ENCODE measurements around the gene AFM. TPM values are rescaled to one million over a fixed set of nuclear protein-coding genes. Genes with fewer than 3 reads are reported as not detected.

The AFM gene
- total and polyA plus RNA-seq, 2 donors (not counting 1 experiment from before 2014, with no cell fraction given): not detected

DNA sequence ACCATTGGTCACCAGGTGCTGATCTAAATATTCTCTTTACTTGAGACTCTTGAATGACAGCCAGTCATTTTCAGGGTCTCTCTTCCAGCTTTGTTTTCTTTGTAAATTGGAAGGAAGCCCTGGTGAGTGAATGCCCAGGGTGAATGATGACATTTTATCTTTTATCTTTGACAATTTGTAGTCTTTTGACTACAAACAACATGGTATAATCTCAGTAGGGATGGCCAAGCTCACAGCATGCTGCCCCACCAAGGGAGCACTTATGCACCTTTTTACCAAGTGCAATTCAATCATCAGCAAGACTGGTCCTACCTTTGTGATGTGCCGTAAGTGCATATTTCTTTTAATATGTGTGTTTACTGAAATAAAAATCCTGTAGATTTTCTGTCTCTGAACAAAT, 5.7 kb downstream of the AFM start:
- H3K36me3 ChIP-seq (replicated peaks in 1 of 2; ENCODE audit: control extremely low read depth in 1 of 2, control insufficient read depth in 1 of 2, extremely low read depth in 1 of 2, insufficient read depth in 2 of 2, low read length in 1 of 2): no peaks in the 10 kb centered on the region
- no peaks in the 10 kb centered on the region for H3K9me3 Mint-ChIP-seq (ENCODE audit: insufficient read depth)
- ChIA-PET CTCF (no interaction called here), POLR2A (no interaction called here)
- ATAC-seq (ENCODE audit: low read depth): no peak
- no peak overlapping the region for H2AFZ ChIP-seq (ENCODE audit: insufficient read depth, low read depth, low read length, poor library complexity, severe bottlenecking)
- H3K27ac Mint-ChIP-seq: no peak overlapping the region
- no peaks in the 10 kb centered on the region for H3K79me2 ChIP-seq (ENCODE audit: control insufficient read depth, insufficient read depth, low read length)
- H4K20me1 ChIP-seq (ENCODE audit: control insufficient read depth, insufficient read depth, low read length, poor library complexity, severe bottlenecking): no peaks in the 10 kb centered on the region
- peaks cover 32% of the 10 kb centered on the region for H3K27me3 Mint-ChIP-seq
- H3K4me3 ChIP-seq (ENCODE audit: control extremely low read depth in 1 of 5, extremely low read depth in 1 of 5, insufficient read depth in 1 of 5, low read depth in 2 of 5, low read length in 4 of 5): no peak overlapping the region
- H3K4me1 ChIP-seq (ENCODE audit: control insufficient read depth in 2 of 2, insufficient read depth in 2 of 2, low read length in 2 of 2): no peaks in the 10 kb centered on the region
- H3K4me2 ChIP-seq (replicated peaks; ENCODE audit: low read depth, low read length, poor library complexity, severe bottlenecking): no peak overlapping the region
- no peak overlapping the region for H3K9ac ChIP-seq (ENCODE audit: low read length)
- H3K27me3 ChIP-seq (replicated peaks in 1 of 4; ENCODE audit: control extremely low read depth in 1 of 4, control insufficient read depth in 3 of 4, insufficient read depth in 4 of 4, low read length in 3 of 4): no peaks in the 10 kb centered on the region
- H3K4me1 Mint-ChIP-seq: no peaks in the 10 kb centered on the region
- intact Hi-C loops (cut with micrococcal nuclease): no loop called here
- TF ChIP-seq EZH2 (IDR thresholded peaks at IDR 0.05; ENCODE audit: borderline replicate concordance, insufficient read depth, low read depth, low read length, poor library complexity, severe bottlenecking): no peak
- TF ChIP-seq, protein P1, sequence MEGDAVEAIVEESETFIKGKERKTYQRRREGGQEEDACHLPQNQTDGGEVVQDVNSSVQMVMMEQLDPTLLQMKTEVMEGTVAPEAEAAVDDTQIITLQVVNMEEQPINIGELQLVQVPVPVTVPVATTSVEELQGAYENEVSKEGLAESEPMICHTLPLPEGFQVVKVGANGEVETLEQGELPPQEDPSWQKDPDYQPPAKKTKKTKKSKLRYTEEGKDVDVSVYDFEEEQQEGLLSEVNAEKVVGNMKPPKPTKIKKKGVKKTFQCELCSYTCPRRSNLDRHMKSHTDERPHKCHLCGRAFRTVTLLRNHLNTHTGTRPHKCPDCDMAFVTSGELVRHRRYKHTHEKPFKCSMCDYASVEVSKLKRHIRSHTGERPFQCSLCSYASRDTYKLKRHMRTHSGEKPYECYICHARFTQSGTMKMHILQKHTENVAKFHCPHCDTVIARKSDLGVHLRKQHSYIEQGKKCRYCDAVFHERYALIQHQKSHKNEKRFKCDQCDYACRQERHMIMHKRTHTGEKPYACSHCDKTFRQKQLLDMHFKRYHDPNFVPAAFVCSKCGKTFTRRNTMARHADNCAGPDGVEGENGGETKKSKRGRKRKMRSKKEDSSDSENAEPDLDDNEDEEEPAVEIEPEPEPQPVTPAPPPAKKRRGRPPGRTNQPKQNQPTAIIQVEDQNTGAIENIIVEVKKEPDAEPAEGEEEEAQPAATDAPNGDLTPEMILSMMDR (IDR thresholded peaks at IDR 0.05): no peak
- no peak for DNase-seq
- H3K9me3 ChIP-seq (ENCODE audit: control extremely low read depth in 1 of 3, control insufficient read depth in 2 of 3, insufficient read depth in 1 of 3, low read length in 2 of 3): no peaks in the 10 kb centered on the region
- no CpG with 5 or more reads among the region's 1 CpG for WGBS (ENCODE audit: insufficient coverage)
- no peak overlapping the region for H3K27ac ChIP-seq (ENCODE audit: low read length in 2 of 2)
- H3K4me3 Mint-ChIP-seq: no peak overlapping the region

DNA sequence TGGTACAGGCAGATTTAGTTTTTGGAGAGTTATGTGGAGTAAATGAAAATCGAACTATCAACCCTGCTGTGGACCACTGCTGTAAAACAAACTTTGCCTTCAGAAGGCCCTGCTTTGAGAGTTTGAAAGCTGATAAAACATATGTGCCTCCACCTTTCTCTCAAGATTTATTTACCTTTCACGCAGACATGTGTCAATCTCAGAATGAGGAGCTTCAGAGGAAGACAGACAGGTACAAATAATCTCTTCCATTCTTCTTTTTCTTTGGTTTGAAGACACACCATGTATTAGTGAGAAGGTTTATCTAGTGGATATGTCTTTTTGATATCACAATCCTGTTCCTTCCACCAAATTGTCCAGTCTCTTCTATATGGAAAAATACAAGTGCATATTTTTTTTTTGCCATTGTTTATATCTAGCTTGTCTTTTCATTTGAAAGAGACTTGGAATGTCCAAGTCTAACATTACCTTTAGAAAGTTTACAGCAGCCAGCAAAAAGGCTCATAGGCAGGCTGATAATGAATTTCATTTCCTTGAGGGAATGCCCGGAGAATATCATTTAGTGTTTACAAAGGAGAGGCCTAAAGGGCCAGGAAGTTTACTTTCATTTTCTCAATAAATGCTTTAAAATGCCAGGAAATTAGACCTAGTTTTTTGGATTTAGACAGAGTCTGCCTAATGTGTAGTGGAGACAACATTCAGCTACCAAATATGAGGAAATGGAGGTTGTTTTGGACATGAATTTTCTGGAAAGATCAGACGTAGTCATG, 18.6 kb downstream of the AFM start:
- no peak overlapping the region for H3K9ac ChIP-seq (ENCODE audit: low read length)
- H3K4me1 ChIP-seq (ENCODE audit: control insufficient read depth in 2 of 2, insufficient read depth in 2 of 2, low read length in 2 of 2): no peaks in the 10 kb centered on the region
- no peak overlapping the region for H2AFZ ChIP-seq (ENCODE audit: insufficient read depth, low read depth, low read length, poor library complexity, severe bottlenecking)
- H3K4me3 Mint-ChIP-seq: no peak overlapping the region
- ChIA-PET CTCF (no interaction called here), POLR2A (no interaction called here)
- peaks cover 0 to 2% (median 0%) of the 10 kb centered on the region in 3 donors for H3K9me3 ChIP-seq (ENCODE audit: control extremely low read depth in 1 of 3, control insufficient read depth in 2 of 3, insufficient read depth in 1 of 3, low read length in 2 of 3)
- no peaks in the 10 kb centered on the region for H3K36me3 ChIP-seq (replicated peaks in 1 of 2; ENCODE audit: control extremely low read depth in 1 of 2, control insufficient read depth in 1 of 2, extremely low read depth in 1 of 2, insufficient read depth in 2 of 2, low read length in 1 of 2)
- no CpG with 5 or more reads among the region's 4 CpGs for WGBS (ENCODE audit: insufficient coverage)
- no peak overlapping the region for H3K4me2 ChIP-seq (replicated peaks; ENCODE audit: low read depth, low read length, poor library complexity, severe bottlenecking)
- TF ChIP-seq, protein P1 (IDR thresholded peaks at IDR 0.05): no peak
- TF ChIP-seq EZH2 (IDR thresholded peaks at IDR 0.05; ENCODE audit: borderline replicate concordance, insufficient read depth, low read depth, low read length, poor library complexity, severe bottlenecking): no peak
- no peaks in the 10 kb centered on the region for H3K4me1 Mint-ChIP-seq
- no peak overlapping the region for H3K4me3 ChIP-seq (ENCODE audit: control extremely low read depth in 1 of 5, extremely low read depth in 1 of 5, insufficient read depth in 1 of 5, low read depth in 2 of 5, low read length in 4 of 5)
- H3K27ac Mint-ChIP-seq: no peak overlapping the region
- DNase-seq (no peak), ATAC-seq (ENCODE audit: low read depth) (no peak)
- intact Hi-C loops (cut with micrococcal nuclease): no loop called here
- no peaks in the 10 kb centered on the region for H3K27me3 ChIP-seq (replicated peaks in 1 of 4; ENCODE audit: control extremely low read depth in 1 of 4, control insufficient read depth in 3 of 4, insufficient read depth in 4 of 4, low read length in 3 of 4)
- H3K27me3 Mint-ChIP-seq: peaks cover 7% of the 10 kb centered on the region
- H4K20me1 ChIP-seq (ENCODE audit: control insufficient read depth, insufficient read depth, low read length, poor library complexity, severe bottlenecking): no peaks in the 10 kb centered on the region
- H3K9me3 Mint-ChIP-seq (ENCODE audit: insufficient read depth): no peaks in the 10 kb centered on the region
- H3K79me2 ChIP-seq (ENCODE audit: control insufficient read depth, insufficient read depth, low read length): no peaks in the 10 kb centered on the region
- H3K27ac ChIP-seq (ENCODE audit: low read length in 2 of 2): no peak overlapping the region
